ENCODE measurements around the gene PPP1R2.

DNA sequence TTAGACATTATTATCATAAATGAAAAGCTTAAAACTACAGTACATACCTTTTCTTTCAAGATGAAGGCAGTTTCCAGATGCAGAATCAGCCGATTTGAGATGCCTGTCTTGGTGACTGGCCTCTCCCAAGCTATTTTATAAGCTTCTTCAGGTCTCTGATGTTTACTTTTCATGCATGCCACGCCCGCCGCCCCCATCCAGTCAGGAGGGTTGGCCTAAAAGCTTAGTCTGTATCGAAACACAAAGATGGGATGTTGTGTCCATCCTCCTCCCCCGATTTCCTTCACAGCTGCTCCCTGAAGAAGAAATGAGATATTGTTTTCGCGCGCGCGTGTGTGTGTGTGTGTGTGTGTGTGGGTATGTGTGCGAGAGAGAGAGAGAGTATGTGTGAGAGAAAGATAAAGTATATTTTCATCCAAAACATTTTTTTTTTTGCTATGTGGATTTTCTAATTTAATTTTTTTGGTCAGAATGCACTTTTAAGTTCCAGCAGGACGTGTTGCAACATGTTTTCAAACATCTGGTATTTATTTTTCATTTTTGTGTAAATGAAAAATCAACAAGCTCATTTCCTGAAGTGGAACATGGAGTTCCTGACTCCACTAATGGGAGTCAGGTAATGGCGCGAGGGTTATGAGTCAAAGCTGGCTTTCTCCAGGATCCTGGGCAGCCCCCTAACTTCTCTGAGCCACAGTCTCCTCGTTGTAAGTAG, 40.9 kb upstream of the PPP1R2 start, which contains the start of gene APOD:
- TF ChIP-seq, protein P1, sequence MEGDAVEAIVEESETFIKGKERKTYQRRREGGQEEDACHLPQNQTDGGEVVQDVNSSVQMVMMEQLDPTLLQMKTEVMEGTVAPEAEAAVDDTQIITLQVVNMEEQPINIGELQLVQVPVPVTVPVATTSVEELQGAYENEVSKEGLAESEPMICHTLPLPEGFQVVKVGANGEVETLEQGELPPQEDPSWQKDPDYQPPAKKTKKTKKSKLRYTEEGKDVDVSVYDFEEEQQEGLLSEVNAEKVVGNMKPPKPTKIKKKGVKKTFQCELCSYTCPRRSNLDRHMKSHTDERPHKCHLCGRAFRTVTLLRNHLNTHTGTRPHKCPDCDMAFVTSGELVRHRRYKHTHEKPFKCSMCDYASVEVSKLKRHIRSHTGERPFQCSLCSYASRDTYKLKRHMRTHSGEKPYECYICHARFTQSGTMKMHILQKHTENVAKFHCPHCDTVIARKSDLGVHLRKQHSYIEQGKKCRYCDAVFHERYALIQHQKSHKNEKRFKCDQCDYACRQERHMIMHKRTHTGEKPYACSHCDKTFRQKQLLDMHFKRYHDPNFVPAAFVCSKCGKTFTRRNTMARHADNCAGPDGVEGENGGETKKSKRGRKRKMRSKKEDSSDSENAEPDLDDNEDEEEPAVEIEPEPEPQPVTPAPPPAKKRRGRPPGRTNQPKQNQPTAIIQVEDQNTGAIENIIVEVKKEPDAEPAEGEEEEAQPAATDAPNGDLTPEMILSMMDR (IDR thresholded peaks at IDR 0.05; ENCODE audit: borderline replicate concordance, extremely low read depth, low read length, poor library complexity, severe bottlenecking), result no peak
- TF ChIP-seq EZH2 (IDR thresholded peaks at IDR 0.05; ENCODE audit: borderline replicate concordance, low read depth, low read length, severe bottlenecking), result no peak

Measured in DND-41 (cell line).